Measurements from ENCODE around the gene ATG12. TPM values are rescaled to one million over a fixed set of nuclear protein-coding genes. Genes with fewer than 3 reads are reported as not detected.

Gene ATG12
- polyA plus RNA-seq, 2 of the 4 experiments (the other 2 are of a cell fraction): 43.3 to 126 TPM

DNA sequence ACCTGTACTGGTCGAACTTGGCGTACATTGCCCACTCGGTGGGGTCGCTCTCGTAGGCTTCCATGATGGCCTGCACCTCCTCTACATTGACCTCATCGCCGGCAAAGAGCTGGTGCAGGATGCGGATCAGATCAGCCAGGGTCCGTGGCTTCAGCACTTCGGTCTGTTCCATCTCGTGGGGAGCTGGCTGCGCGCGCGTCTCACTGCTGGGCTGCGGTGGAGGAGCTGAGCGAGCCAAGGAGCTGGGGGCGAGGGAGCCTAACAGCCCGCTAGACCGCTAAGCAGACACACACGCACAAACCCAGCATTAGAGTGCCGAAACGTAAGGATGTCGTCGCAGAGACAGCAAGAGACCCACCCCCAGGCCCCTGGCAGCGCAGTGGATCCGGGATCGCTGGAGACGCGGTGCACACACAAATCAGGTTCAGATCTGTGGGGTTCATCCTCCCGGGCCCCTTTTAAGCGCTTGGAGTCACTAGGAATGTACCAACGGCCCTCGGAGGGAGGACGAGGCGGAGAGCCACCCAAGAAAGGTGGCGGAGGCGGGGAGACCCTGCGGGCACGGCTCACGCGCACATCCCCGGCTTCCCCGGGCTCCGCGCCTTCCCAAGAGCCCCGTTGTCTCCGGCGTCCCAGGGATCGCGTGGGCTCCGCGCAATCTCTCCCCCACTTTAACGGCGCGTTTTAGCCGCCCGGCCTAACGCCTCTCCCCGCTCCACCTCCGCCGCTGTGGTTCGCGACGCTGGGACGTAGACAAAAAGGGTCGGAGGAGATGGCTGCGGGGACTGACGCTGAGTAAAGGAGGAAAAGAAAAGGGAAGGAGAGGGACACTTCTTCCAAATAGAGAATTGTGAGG is 24.9 kb downstream of the ATG12 start, which contains the start of gene CDO1:
TSS of gene CDO1 (minus strand) at position 434 of the 856 bp plus-strand sequence. CDS start at position 172, 262 bp downstream.
- WGBS (ENCODE audit: missing lambda C conversion rate): 82% methylated on average over 69 of the region's 69 CpGs
- ATAC-seq (no peak), FAIRE-seq (no peak), DNase-seq (ENCODE audit: low read depth in 1 of 2, low spot score in 1 of 2) (no peak)
- CTCF ChIA-PET: no interaction called here
- H3K9me3 ChIP-seq: no peaks in the 10 kb centered on the region
- TF ChIP-seq CHD4 (IDR thresholded peaks at IDR 0.05; ENCODE audit: borderline replicate concordance) (no peak), POLR2AphosphoS2 (conservative IDR thresholded peaks at IDR 0.05; ENCODE audit: low read length) (no peak), EHMT2 (IDR thresholded peaks at IDR 0.05; ENCODE audit: low read depth) (no peak), HDAC2 (IDR thresholded peaks at IDR 0.05) (no peak), MYC (IDR thresholded peaks at IDR 0.05; ENCODE audit: borderline replicate concordance, low read length) (no peak), HOXA7 (CRISPR knock-in tag; IDR thresholded peaks at IDR 0.05) (no peak), TFCP2L1 (CRISPR knock-in tag; IDR thresholded peaks at IDR 0.05) (no peak), SMC3 (IDR thresholded peaks at IDR 0.05) (no peak), JUNB (IDR thresholded peaks at IDR 0.05) (no peak), FOSL2 (IDR thresholded peaks at IDR 0.05) (no peak), FOSL2 (CRISPR knock-in tag; IDR thresholded peaks at IDR 0.05) (no peak), CEBPB (IDR thresholded peaks at IDR 0.05) (no peak), RCOR1 (IDR thresholded peaks at IDR 0.05; ENCODE audit: low read depth, low read length) (no peak), RNF2 (IDR thresholded peaks at IDR 0.05; ENCODE audit: borderline replicate concordance, low read depth) (no peak), ZFP36 (IDR thresholded peaks at IDR 0.05; ENCODE audit: borderline replicate concordance, partially characterized antibody) (no peak), POLR2A (IDR thresholded peaks at IDR 0.05; ENCODE audit: low read length) (no peak), ESRRA (IDR thresholded peaks at IDR 0.05; ENCODE audit: borderline replicate concordance, low read length) (no peak), EP300 (IDR thresholded peaks at IDR 0.05) (no peak)
- TF ChIP-seq, protein P1, sequence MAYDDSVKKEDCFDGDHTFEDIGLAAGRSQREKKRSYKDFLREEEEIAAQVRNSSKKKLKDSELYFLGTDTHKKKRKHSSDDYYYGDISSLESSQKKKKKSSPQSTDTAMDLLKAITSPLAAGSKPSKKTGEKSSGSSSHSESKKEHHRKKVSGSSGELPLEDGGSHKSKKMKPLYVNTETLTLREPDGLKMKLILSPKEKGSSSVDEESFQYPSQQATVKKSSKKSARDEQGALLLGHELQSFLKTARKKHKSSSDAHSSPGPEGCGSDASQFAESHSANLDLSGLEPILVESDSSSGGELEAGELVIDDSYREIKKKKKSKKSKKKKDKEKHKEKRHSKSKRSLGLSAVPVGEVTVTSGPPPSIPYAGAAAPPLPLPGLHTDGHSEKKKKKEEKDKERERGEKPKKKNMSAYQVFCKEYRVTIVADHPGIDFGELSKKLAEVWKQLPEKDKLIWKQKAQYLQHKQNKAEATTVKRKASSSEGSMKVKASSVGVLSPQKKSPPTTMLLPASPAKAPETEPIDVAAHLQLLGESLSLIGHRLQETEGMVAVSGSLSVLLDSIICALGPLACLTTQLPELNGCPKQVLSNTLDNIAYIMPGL (CRISPR knock-in tag; IDR thresholded peaks at IDR 0.05; ENCODE audit: borderline replicate concordance): no peak
- no peaks in the 10 kb centered on the region for H3K4me1 ChIP-seq
- POLR2A ChIA-PET: no interaction called here
- no peak within 1 kb of the TSS; the same call in 2 of the 3 replicates for H3K4me2 ChIP-seq
- H3K4me3 ChIP-seq: no peak within 1 kb of the TSS
- no peak within 1 kb of the TSS for H3K27ac ChIP-seq

DNA sequence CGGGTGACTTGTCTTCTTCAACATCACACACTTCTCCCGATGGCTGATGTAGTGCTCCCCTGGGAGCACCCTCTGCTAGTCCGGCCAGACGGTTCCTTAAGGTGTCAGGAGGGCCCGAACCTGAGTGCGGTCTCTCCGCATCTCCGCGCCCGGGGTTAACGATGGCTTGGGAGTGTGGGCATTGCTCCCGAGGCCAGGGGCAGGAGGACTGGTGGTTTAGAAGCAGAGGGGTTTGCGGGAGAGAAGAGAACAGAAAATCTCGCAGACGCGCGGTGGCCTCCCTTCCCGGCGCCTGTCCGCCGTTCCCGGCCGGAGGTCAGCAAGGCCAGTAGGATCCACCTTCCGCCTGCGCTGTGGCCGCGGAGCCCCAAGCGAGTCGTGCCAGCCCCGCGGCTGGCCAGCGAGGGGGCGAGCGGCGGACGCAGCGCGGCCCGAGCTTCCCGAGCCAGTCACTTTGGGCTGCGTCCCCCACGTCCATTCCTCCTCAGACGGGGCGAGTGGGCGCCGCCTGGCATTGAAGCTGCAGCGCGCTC is 25.6 kb downstream of the ATG12 start:
- H3K4me2 ChIP-seq: no peak overlapping the region; the same call in 2 of the 3 replicates
- no peaks in the 10 kb centered on the region for H3K4me1 ChIP-seq
- no peak for FAIRE-seq
- no peak for ATAC-seq
- 56% methylated on average over 32 of the region's 48 CpGs for WGBS (ENCODE audit: missing lambda C conversion rate)
- DNase-seq (ENCODE audit: low read depth in 1 of 2, low spot score in 1 of 2): no peak
- H3K9me3 ChIP-seq: no peaks in the 10 kb centered on the region
- CTCF ChIA-PET: no interaction called here
- H3K4me3 ChIP-seq: no peak overlapping the region
- no peak overlapping the region for H3K27ac ChIP-seq
- POLR2A ChIA-PET: no interaction called here
- no peak for TF ChIP-seq HDAC2 (IDR thresholded peaks at IDR 0.05)

DNA sequence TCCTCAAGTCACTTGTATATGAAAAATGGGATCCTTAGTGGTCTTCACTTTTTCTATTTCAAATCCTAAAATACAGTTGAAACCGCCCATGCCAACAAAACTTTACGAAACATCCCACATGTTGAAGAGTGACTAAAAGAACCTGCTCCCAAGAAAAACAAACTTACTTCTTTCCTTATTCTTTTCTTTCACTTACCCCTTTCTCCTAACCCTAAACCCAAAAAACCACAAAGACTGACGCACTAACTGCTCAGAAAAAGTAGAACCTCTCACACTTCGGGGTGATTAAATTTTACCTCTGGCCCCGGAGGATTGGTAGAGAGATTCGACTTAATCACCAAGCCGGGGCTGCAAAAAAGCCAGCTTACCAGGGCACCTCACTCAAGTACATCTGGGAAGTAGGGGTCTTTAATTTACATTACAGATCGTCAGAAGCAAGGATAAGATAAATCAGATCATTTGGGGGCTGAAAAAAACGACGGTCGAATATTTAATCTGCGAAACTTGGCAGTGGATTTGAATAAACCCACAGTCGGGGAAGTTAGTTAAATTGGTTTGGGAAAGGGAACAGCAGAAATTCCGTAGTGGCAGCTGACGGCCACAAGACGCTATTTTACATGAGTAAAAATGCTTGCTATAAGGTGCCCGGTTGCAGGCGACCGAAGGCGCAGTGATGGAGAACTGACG is 26.2 kb downstream of the ATG12 start:
- ChIA-PET POLR2A (no interaction called here), CTCF (no interaction called here)
- WGBS (ENCODE audit: missing lambda C conversion rate): 60% methylated on average over 21 of the region's 21 CpGs
- TF ChIP-seq PHF8 (IDR thresholded peaks at IDR 0.05; ENCODE audit: borderline replicate concordance, low read depth) (no peak), BHLHE40 (IDR thresholded peaks at IDR 0.05; ENCODE audit: low read depth, low read length) (no peak), RAD21 (conservative IDR thresholded peaks at IDR 0.05 in 1 of 2, IDR thresholded peaks at IDR 0.05 in 1 of 2) (no peak), HOXB5 (CRISPR knock-in tag; IDR thresholded peaks at IDR 0.05) (no peak), GATA3 (IDR thresholded peaks at IDR 0.05; ENCODE audit: borderline replicate concordance) (no peak), RCOR1 (IDR thresholded peaks at IDR 0.05; ENCODE audit: low read depth, low read length) (no peak), FOXS1 (CRISPR knock-in tag; IDR thresholded peaks at IDR 0.05) (no peak), ZFP36 (IDR thresholded peaks at IDR 0.05; ENCODE audit: borderline replicate concordance, partially characterized antibody) (no peak), FOSB (CRISPR knock-in tag; IDR thresholded peaks at IDR 0.05) (no peak), RFX5 (IDR thresholded peaks at IDR 0.05) (no peak), MAZ (IDR thresholded peaks at IDR 0.05; ENCODE audit: borderline replicate concordance, low read depth, low read length) (no peak), POLR2AphosphoS2 (conservative IDR thresholded peaks at IDR 0.05; ENCODE audit: low read length) (no peak)
- TF ChIP-seq, protein P2, sequence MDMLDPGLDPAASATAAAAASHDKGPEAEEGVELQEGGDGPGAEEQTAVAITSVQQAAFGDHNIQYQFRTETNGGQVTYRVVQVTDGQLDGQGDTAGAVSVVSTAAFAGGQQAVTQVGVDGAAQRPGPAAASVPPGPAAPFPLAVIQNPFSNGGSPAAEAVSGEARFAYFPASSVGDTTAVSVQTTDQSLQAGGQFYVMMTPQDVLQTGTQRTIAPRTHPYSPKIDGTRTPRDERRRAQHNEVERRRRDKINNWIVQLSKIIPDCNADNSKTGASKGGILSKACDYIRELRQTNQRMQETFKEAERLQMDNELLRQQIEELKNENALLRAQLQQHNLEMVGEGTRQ (IDR thresholded peaks at IDR 0.05): no peak
- TF ChIP-seq, protein P3, sequence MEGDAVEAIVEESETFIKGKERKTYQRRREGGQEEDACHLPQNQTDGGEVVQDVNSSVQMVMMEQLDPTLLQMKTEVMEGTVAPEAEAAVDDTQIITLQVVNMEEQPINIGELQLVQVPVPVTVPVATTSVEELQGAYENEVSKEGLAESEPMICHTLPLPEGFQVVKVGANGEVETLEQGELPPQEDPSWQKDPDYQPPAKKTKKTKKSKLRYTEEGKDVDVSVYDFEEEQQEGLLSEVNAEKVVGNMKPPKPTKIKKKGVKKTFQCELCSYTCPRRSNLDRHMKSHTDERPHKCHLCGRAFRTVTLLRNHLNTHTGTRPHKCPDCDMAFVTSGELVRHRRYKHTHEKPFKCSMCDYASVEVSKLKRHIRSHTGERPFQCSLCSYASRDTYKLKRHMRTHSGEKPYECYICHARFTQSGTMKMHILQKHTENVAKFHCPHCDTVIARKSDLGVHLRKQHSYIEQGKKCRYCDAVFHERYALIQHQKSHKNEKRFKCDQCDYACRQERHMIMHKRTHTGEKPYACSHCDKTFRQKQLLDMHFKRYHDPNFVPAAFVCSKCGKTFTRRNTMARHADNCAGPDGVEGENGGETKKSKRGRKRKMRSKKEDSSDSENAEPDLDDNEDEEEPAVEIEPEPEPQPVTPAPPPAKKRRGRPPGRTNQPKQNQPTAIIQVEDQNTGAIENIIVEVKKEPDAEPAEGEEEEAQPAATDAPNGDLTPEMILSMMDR (IDR thresholded peaks at IDR 0.05): no peak

More for the DNA sequence above, 26.2 kb downstream of the ATG12 start:
- no peak for FAIRE-seq
- ATAC-seq: no peak
- Histone ChIP-seq H3K27ac (no peak overlapping the region), H3K9me3 (no peaks in the 10 kb centered on the region), H3K4me2 (no peak overlapping the region), H3K4me1 (no peaks in the 10 kb centered on the region), H3K4me3 (no peak overlapping the region)
- DNase-seq (ENCODE audit: low read depth in 1 of 2, low spot score in 1 of 2): no peak
